Activated CD4-positive, alpha-beta T cell treated with anti-CD3 and anti-CD28 coated beads, Interleukin-2, amount 10 ng/mL, durations not matched to agents 7 days and 5 days (primary cell): Measurements from ENCODE around the gene SYCE3. TPM values are rescaled to one million over a fixed set of nuclear protein-coding genes. Genes with fewer than 3 reads are reported as not detected.
A peak's percentile ranks its signal among the peaks of the same experiment; 100 is the strongest.

Experiments used
- CTCF ChIA-PET: fragments of 350-600 bp; sonication (Branson Sonifier 250); formaldehyde crosslinking; loops from one replicate; lab custom pipeline; 2021; ENCODE audit warnings: antibody characterized with exemption; lab: Charles Lee
- POLR2A ChIA-PET: fragments of 350-600 bp; sonication (Branson Sonifier 250); formaldehyde crosslinking; loops from one replicate; lab custom pipeline; 2021; ENCODE audit warnings: antibody characterized with exemption; lab: Charles Lee
- DNase-seq: peaks from one replicate; pipeline ENCODE4 v3.0.0-alpha.2; 2020
- H3K27ac Mint-ChIP-seq: one replicate; pipeline ENCODE4 v1.8.0; 2021; ENCODE audit warnings: mild to moderate bottlenecking, moderate library complexity, mixed read lengths
- H3K27me3 Mint-ChIP-seq: one replicate; pipeline ENCODE4 v1.8.0; 2021; ENCODE audit warnings: mixed read lengths
- H3K36me3 Mint-ChIP-seq: one replicate; pipeline ENCODE4 v1.8.0; 2021; ENCODE audit warnings: low read depth, mixed read lengths
- H3K4me1 Mint-ChIP-seq: one replicate; pipeline ENCODE4 v1.8.0; 2021; ENCODE audit warnings: mixed read lengths
- H3K4me3 Mint-ChIP-seq: one replicate; pipeline ENCODE4 v1.8.0; 2021; ENCODE audit warnings: mild to moderate bottlenecking, moderate library complexity, mixed read lengths
- H3K9me3 Mint-ChIP-seq: one replicate; pipeline ENCODE4 v1.8.0; 2021; ENCODE audit warnings: mixed read lengths
- total RNA-seq, 2 experiments: library from RNA; stranded (reverse); gene quantifications; one replicate each; pipeline ENCODE4 v1.2.3, GENCODE V29; 2021

The SYCE3 gene
- total RNA-seq, 2 experiments from 2014 or later: 0.87 TPM; not detected in 1

DNA sequence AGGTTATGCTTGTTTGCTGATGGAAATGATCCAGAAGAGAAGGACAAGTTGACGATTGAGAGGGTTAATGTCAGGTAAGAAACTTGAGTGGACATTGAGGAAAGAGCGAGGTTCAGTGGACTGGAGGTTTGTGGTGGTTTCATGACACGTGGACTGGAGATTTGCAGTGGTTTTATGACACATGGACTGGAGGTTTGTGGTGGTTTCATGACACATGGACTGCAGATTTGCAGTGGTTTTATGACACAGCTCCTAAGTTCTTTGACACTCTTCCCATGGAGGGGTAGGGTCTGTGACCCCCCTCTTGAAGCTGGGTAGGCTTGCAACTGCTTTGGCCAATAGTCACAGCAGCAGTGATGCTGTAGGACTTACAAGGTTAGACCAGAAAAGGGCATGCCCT is 32.5 kb upstream of the SYCE3 start:
- CTCF ChIA-PET: interaction anchor here (0.6 kb wide), 1 partner anchor 199 kb away, joined by 3 read pairs; no protein-coding TSS in a partner anchor
- Mint-ChIP-seq H3K27ac (no peak overlapping the region), H3K27me3 (peaks cover 12% of the 10 kb centered on the region), H3K9me3 (no peaks in the 10 kb centered on the region), H3K4me3 (no peak overlapping the region), H3K4me1 (peaks cover 5% of the 10 kb centered on the region), H3K36me3 (peaks cover 8% of the 10 kb centered on the region)
- POLR2A ChIA-PET: no interaction called here
- no peak for DNase-seq

DNA sequence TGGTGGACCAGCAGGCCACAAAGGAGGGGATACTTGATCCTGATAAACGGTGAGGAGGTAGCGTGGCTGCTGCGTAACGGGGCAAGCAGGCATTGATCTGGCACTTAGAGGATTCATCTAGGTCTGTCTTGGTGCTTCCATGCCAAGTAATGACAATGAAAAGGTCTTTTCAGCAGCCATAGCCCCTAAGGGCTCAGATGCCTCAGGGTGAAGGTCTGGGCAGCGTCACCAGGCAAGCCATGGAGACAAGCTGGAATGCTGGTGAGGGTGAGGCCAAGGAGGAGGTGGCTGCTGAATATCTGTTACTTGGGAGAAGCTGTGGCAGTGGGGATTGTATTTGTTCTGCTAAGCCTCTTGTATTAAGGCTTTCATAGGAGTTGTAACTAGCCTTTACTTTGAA is 24.7 kb upstream of the SYCE3 start:
- H3K27ac Mint-ChIP-seq: no peak overlapping the region
- CTCF ChIA-PET: interaction anchor here (1.3 kb wide), 1 partner anchor 61 kb away, joined by 3 read pairs; no protein-coding TSS in a partner anchor
- H3K9me3 Mint-ChIP-seq: no peaks in the 10 kb centered on the region
- DNase-seq: no peak
- H3K4me3 Mint-ChIP-seq: no peak overlapping the region
- peaks cover 1% of the 10 kb centered on the region for H3K27me3 Mint-ChIP-seq
- POLR2A ChIA-PET: no interaction called here
- H3K4me1 Mint-ChIP-seq: peaks cover 7% of the 10 kb centered on the region
- H3K36me3 Mint-ChIP-seq: peaks cover 3% of the 10 kb centered on the region

GRCh38 chr22:50586416-50586815 is 23.7 kb upstream of the SYCE3 start:
- CTCF ChIA-PET: no interaction called here
- no peak overlapping the region for H3K4me3 Mint-ChIP-seq
- no peak for DNase-seq
- POLR2A ChIA-PET: no interaction called here
- no peak overlapping the region for H3K27ac Mint-ChIP-seq
- H3K27me3 Mint-ChIP-seq: peaks cover 1% of the 10 kb centered on the region
- peaks cover 1% of the 10 kb centered on the region for H3K36me3 Mint-ChIP-seq
- peaks cover 10% of the 10 kb centered on the region for H3K4me1 Mint-ChIP-seq
- H3K9me3 Mint-ChIP-seq: no peaks in the 10 kb centered on the region

GRCh38 chr22:50585781-50586180 is 23.1 kb upstream of the SYCE3 start:
- ChIA-PET CTCF (interaction anchor here (1.0 kb wide), 1 partner anchor 60 kb away, joined by 3 read pairs; no protein-coding TSS in a partner anchor), POLR2A (no interaction called here)
- no peak overlapping the region for H3K4me3 Mint-ChIP-seq
- H3K36me3 Mint-ChIP-seq: peaks cover 3% of the 10 kb centered on the region
- DNase-seq: no peak
- peaks cover 1% of the 10 kb centered on the region for H3K27me3 Mint-ChIP-seq
- peaks cover 13% of the 10 kb centered on the region for H3K4me1 Mint-ChIP-seq
- H3K27ac Mint-ChIP-seq: no peak overlapping the region
- H3K9me3 Mint-ChIP-seq: no peaks in the 10 kb centered on the region

DNA sequence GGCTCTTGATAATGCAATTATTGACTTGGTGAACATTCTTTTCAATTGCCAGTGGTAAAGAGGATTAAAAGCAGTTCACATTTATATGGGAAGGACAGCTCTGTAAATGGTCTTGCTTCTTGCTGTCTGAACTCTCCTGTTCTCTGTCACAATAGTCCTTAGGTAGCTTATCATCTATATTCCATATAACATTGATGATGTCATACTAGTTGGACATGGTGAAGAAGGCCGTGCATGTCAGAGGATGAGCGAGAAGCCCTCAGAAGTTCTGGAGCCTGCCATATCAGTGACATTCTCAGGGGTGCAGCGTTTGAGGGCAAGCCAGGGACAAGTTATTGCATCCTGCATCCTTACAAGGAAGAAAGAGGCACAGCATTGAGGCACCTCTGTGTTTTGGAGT is 22.5 kb upstream of the SYCE3 start:
- Mint-ChIP-seq H3K27me3 (peaks cover 1% of the 10 kb centered on the region), H3K27ac (no peak overlapping the region), H3K4me3 (no peak overlapping the region), H3K9me3 (no peaks in the 10 kb centered on the region), H3K36me3 (peaks cover 7% of the 10 kb centered on the region), H3K4me1 (peaks cover 17% of the 10 kb centered on the region)
- DNase-seq: no peak
- POLR2A ChIA-PET: no interaction called here
- CTCF ChIA-PET: interaction anchor here (0.6 to 1.0 kb wide), 2 partner anchors 22 to 59 kb away, joined by 3 read pairs; partner anchors contain the start of gene SYCE3

- H3K4me1 Mint-ChIP-seq: peaks cover 25% of the 10 kb centered on the region
- no peaks in the 10 kb centered on the region for H3K27me3 Mint-ChIP-seq
Observed at GRCh38 chr22:50584106-50585096, 21.7 kb upstream of the SYCE3 start.

DNA sequence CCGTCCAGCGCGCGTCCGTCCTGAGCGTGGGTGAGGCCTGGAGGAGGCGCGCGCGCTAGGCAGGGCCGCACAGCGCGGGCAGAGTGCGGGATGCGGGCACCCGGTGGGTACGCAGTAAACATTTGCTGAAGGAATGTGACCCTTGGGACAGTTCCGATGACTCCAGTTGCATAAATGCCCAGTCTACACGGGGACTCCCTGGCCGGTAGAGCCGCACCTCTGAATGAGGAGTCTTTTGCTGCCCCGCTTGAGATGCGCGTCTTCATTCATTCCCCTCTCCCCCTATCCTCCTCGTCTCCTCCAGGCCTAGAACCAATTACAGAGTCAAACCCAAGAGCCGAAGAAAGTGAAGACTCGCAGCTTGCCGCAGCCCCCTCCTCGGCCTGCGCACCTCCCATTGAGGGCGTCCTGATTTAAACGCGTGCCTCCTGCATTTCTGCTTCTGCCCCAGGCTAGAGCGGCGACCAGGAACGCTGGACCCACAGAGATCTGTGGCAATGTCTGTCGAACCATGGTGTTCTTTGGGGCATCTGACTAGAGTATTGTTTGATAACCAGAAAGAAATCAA is 20.7 kb upstream of the SYCE3 start:
- Mint-ChIP-seq H3K9me3 (no peaks in the 10 kb centered on the region), H3K4me3 (peak overlapping the region; percentile 88), H3K27me3 (no peaks in the 10 kb centered on the region), H3K27ac (peak overlapping the region; percentile 87), H3K4me1 (peaks cover 31% of the 10 kb centered on the region), H3K36me3 (peaks cover 16% of the 10 kb centered on the region)
- no peak for DNase-seq
- ChIA-PET CTCF (no interaction called here), POLR2A (interaction anchor here (0.6 to 1.6 kb wide), 2 partner anchors 18 to 57 kb away, joined by 3 to 5 read pairs; no protein-coding TSS in a partner anchor)

More at GRCh38 chr22:50584106-50585096, 21.7 kb upstream of the SYCE3 start:
- peak overlapping the region; percentile 88 for H3K4me3 Mint-ChIP-seq
- H3K9me3 Mint-ChIP-seq: no peaks in the 10 kb centered on the region
- ChIA-PET POLR2A (no interaction called here), CTCF (interaction anchor here (0.6 to 1.0 kb wide), 2 partner anchors 22 to 58 kb away, joined by 3 read pairs; partner anchors contain the start of gene SYCE3)
- no peak for DNase-seq
- no peak overlapping the region for H3K27ac Mint-ChIP-seq
- peaks cover 15% of the 10 kb centered on the region for H3K36me3 Mint-ChIP-seq

GRCh38 chr22:50582493-50583293 is 20.0 kb upstream of the SYCE3 start, which contains the start of gene CHKB:
TSS of gene CHKB (minus strand) at chr22:50582849. CDS start at chr22:50582781, 68 bp downstream.
- CTCF ChIA-PET: interaction anchor here (1.6 to 2.9 kb wide), 4 partner anchors 10 to 58 kb away, joined by 5 to 17 read pairs (median 7); partner anchors contain the start of genes SCO2 and SYCE3
- Mint-ChIP-seq H3K4me1 (peaks cover 31% of the 10 kb centered on the region), H3K27me3 (no peaks in the 10 kb centered on the region), H3K27ac (peak within 1 kb of the TSS; percentile 98), H3K36me3 (peaks cover 16% of the 10 kb centered on the region), H3K9me3 (no peaks in the 10 kb centered on the region), H3K4me3 (peak within 1 kb of the TSS; percentile 88)
- DNase-seq: peak; percentile 99
- POLR2A ChIA-PET: interaction anchor here (0.6 to 1.6 kb wide), 2 partner anchors 17 to 57 kb away, joined by 3 to 5 read pairs; no protein-coding TSS in a partner anchor

- ChIA-PET CTCF (interaction anchor here (1.0 to 2.9 kb wide), 6 partner anchors 9 to 57 kb away, joined by 3 to 17 read pairs (median 6); partner anchors contain the start of genes KLHDC7B, SCO2 and SYCE3), POLR2A (interaction anchor here (0.7 to 1.6 kb wide), 2 partner anchors 56 kb away, joined by 5 to 6 read pairs; no protein-coding TSS in a partner anchor)
- Mint-ChIP-seq H3K36me3 (peaks cover 22% of the 10 kb centered on the region), H3K27ac (peak overlapping the region; percentile 98), H3K4me1 (peaks cover 35% of the 10 kb centered on the region), H3K27me3 (no peaks in the 10 kb centered on the region), H3K4me3 (peak overlapping the region; percentile 88), H3K9me3 (no peaks in the 10 kb centered on the region)
- DNase-seq: peak; percentile 37
Observed at GRCh38 chr22:50581950-50582492, 19.3 kb upstream of the SYCE3 start.

DNA sequence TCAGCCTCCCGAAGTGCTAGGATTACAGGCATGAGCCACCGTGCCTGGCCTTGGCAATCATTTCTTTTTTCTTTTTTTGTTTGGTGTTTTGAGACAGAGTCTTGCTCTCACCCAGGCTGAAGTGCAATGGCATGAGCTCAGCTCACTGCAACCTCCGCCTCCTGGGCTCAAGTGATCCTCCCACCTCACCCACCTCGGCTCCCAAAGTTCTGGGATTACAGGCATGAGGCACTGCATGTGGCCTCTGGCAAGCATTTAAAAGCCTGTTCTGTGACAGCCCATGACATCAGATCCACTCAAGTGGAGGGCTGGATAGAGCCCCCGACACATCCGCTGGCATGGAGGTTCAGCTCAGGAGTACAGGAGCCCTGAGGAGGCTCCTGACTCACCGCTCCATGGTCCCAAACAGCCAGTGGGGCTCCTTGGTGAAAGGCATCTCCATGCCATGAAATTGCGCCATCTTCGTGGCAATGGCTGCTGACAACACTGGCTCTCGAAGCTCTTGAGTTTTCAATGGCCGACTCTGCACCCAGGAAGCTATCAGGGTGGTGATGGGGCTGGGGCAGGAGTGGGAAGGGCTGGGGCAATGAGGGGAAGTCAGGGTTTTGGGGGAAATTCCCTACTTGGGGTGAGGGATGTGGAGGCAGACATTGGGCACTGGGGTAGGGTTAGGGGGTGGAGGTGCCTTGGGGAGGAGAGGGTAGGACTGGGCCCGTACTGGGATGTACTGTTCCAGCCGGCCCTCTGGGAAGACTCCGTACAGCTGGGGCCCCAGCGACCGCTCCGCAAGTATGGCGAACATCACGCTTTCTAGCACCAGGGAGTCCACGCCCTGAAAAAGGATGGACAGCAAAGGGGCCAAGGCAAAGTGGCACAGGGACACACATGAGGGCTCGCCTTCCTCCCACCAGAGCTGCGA is 18.6 kb upstream of the SYCE3 start:
- Mint-ChIP-seq H3K27me3 (no peaks in the 10 kb centered on the region), H3K9me3 (no peaks in the 10 kb centered on the region), H3K36me3 (peaks cover 24% of the 10 kb centered on the region), H3K4me3 (peak overlapping the region; percentile 88), H3K27ac (peak overlapping the region; percentile 92), H3K4me1 (peaks cover 35% of the 10 kb centered on the region)
- CTCF ChIA-PET: interaction anchor here (0.6 to 2.9 kb wide), 9 partner anchors 9 to 305 kb away, joined by 3 to 17 read pairs (median 3); partner anchors contain the start of genes KLHDC7B, SCO2 and SYCE3
- DNase-seq: no peak
- POLR2A ChIA-PET: interaction anchor here (0.7 kb wide), 1 partner anchor 55 kb away, joined by 6 read pairs; no protein-coding TSS in a partner anchor
